Lung (tissue), 12 donors: ENCODE measurements around the gene HS6ST2. TPM values are rescaled to one million over a fixed set of nuclear protein-coding genes. Genes with fewer than 3 reads are reported as not detected.
"Not testable (repeated sequence)": the region's sequence is repeated elsewhere in the genome, so short reads cannot be mapped to it uniquely, and the experiment has no call there.

Source experiments
- ATAC-seq: fragments of 200-7000 bp; cut with Tn5 transposase; one replicate; pipeline ENCODE4 v1.9.1; 2020; ENCODE audit warnings: moderate number of reproducible peaks; ENCODE audit not compliant: insufficient read depth, low FRiP score
- DNase-seq, 3 donors: peaks; one replicate each; pipeline ENCODE4 v3.0.0-alpha.2; 2013 to 2017
- H3K27ac ChIP-seq, 2 donors: one replicate each; pipeline ENCODE4 v1.5.1; 2013; ENCODE audit warnings: mild to moderate bottlenecking in 2 of 2, moderate library complexity in 2 of 2, control low read depth in 1 of 2, inconsistent platforms in 1 of 2, low read depth in 1 of 2, low read length in 1 of 2
- H3K27me3 ChIP-seq, 3 donors: one replicate each; pipeline ENCODE4 v1.5.1; 2013; ENCODE audit warnings: low read length in 2 of 3; ENCODE audit not compliant: control insufficient read depth in 3 of 3, insufficient read depth in 3 of 3
- H3K36me3 ChIP-seq, 4 donors: one replicate each; pipeline ENCODE4 v1.5.1; 2013; ENCODE audit warnings: low read length in 4 of 4, mild to moderate bottlenecking in 1 of 4, moderate library complexity in 1 of 4; ENCODE audit not compliant: control insufficient read depth in 4 of 4, insufficient read depth in 4 of 4
- H3K4me1 ChIP-seq, 5 donors: one replicate each; pipeline ENCODE4 v1.5.1; 2013; ENCODE audit warnings: low read length in 5 of 5, mild to moderate bottlenecking in 2 of 5, moderate library complexity in 1 of 5; ENCODE audit not compliant: control insufficient read depth in 5 of 5, insufficient read depth in 5 of 5
- H3K4me3 ChIP-seq: one replicate; pipeline ENCODE4 v1.5.1; 2013; ENCODE audit warnings: mild to moderate bottlenecking, control low read depth, moderate library complexity
- H3K9ac ChIP-seq, 2 donors: one replicate each; pipeline ENCODE4 v1.5.1; 2013; ENCODE audit warnings: low read length in 2 of 2, control low read depth in 1 of 2; ENCODE audit not compliant: insufficient read depth in 1 of 2
- H3K9me3 ChIP-seq, 4 donors: one replicate each; pipeline ENCODE4 v1.5.1; 2013; ENCODE audit warnings: low read length in 3 of 4, mild to moderate bottlenecking in 1 of 4, moderate library complexity in 1 of 4; ENCODE audit not compliant: control insufficient read depth in 4 of 4, insufficient read depth in 3 of 4
- CTCF ChIP-seq: IDR thresholded peaks from 2 replicates; pipeline ENCODE4 v1.5.1; 2012; ENCODE audit warnings: mild to moderate bottlenecking; ENCODE audit errors: control extremely low read depth, extremely low read depth
- WGBS, 2 donors: extraction: QIAGEN DNeasy Blood & Tissue Kit; methylation state at CpG; one replicate each; pipeline ENCODE4 v1.1.7; 2013; 5-methylcytosine and 5-hydroxymethylcytosine counted together
- polyA plus RNA-seq, 2 donors: library from polyadenylated mRNA; stranded (reverse); fragments of 200-250 nt; gene quantifications; one replicate each; pipeline ENCODE4 v1.2.1, GENCODE V29; 2013
- total RNA-seq, 2 donors: library from RNA; depleted of rRNA in 1 of 2; stranded (reverse); fragments of >200 nt in 1 of 2; gene quantifications; one replicate each; pipeline ENCODE4 v1.2.1, GENCODE V29; 2014 to 2021
- donor health status: control.
- donor health status: control.
- donor health status: Bipolar disorder and iron deficiency.
- donor health status: healthy.
- donor health status: DM: yes; HTN: yes; CAD: no.

HS6ST2 gene
- total and polyA plus RNA-seq, 4 donors, result 0.28 to 14.3 (median 2.2) TPM

GRCh38 chrX:132984058-132984650 lies 25.7 kb upstream of the HS6ST2 start:
- Histone ChIP-seq H3K36me3 (no peaks in the 10 kb centered on the region), H3K27me3 (peaks cover 0 to 42% (median 3%) of the 10 kb centered on the region in 3 donors), H3K4me3 (no peak overlapping the region), H3K4me1 (no peaks in the 10 kb centered on the region), H3K27ac (no peak overlapping the region), H3K9me3 (no peaks in the 10 kb centered on the region), H3K9ac (no peak overlapping the region)
- TF ChIP-seq CTCF, result no peak
- ATAC-seq (no peak), DNase-seq (no peak)
- WGBS, 2 donors, result 70 to 81% methylated on average over 7 of the region's 7 CpGs

- H3K36me3 ChIP-seq, result no peaks in the 10 kb centered on the region
- ATAC-seq (no peak), DNase-seq (no peak)
- H3K9ac ChIP-seq, result no peak overlapping the region
- no peaks in the 10 kb centered on the region for H3K9me3 ChIP-seq
- no peak overlapping the region for H3K27ac ChIP-seq
- no peak for TF ChIP-seq CTCF
- 28 to 42% methylated on average over 2 of the region's 2 CpGs for WGBS, 2 donors
- H3K4me1 ChIP-seq, result no peaks in the 10 kb centered on the region
- H3K4me3 ChIP-seq, result no peak overlapping the region
- peaks cover 0 to 37% (median 3%) of the 10 kb centered on the region in 3 donors for H3K27me3 ChIP-seq
These were observed 25.1 kb upstream of the HS6ST2 start for GRCh38 chrX:132983496-132983895.

- not testable (repeated sequence) for H3K27ac ChIP-seq, H3K9ac ChIP-seq, DNase-seq, ATAC-seq, H3K9me3 ChIP-seq, H3K4me1 ChIP-seq, H3K4me3 ChIP-seq, H3K36me3 ChIP-seq
- H3K27me3 ChIP-seq, result peaks cover 0 to 28% (median 5%) of the 10 kb centered on the region in 3 donors
- WGBS, 2 donors, result 87 to 95% methylated on average over 2 of the region's 2 CpGs
These were observed 21.6 kb upstream of the HS6ST2 start for GRCh38 chrX:132980035-132980434.

- peaks cover 0 to 2% (median 0%) of the 10 kb centered on the region in 4 donors for H3K9me3 ChIP-seq
- H3K27me3 ChIP-seq, result peaks cover 0 to 24% (median 14%) of the 10 kb centered on the region in 3 donors
- no peak for TF ChIP-seq CTCF
- DNase-seq (peak in 1 of 3 donors; percentile 19), ATAC-seq (no peak)
- H3K4me3 ChIP-seq, result no peak overlapping the region
- peaks cover 0 to 6% (median 0%) of the 10 kb centered on the region in 5 donors for H3K4me1 ChIP-seq
- 42 to 61% methylated on average over 6 of the region's 6 CpGs for WGBS, 2 donors
- no peak overlapping the region for H3K9ac ChIP-seq
- H3K36me3 ChIP-seq, result no peaks in the 10 kb centered on the region
- no peak overlapping the region for H3K27ac ChIP-seq
These were observed 10.0 kb upstream of the HS6ST2 start for GRCh38 chrX:132968296-132968949.
